ENCODE results near the gene PDP2.

DNA sequence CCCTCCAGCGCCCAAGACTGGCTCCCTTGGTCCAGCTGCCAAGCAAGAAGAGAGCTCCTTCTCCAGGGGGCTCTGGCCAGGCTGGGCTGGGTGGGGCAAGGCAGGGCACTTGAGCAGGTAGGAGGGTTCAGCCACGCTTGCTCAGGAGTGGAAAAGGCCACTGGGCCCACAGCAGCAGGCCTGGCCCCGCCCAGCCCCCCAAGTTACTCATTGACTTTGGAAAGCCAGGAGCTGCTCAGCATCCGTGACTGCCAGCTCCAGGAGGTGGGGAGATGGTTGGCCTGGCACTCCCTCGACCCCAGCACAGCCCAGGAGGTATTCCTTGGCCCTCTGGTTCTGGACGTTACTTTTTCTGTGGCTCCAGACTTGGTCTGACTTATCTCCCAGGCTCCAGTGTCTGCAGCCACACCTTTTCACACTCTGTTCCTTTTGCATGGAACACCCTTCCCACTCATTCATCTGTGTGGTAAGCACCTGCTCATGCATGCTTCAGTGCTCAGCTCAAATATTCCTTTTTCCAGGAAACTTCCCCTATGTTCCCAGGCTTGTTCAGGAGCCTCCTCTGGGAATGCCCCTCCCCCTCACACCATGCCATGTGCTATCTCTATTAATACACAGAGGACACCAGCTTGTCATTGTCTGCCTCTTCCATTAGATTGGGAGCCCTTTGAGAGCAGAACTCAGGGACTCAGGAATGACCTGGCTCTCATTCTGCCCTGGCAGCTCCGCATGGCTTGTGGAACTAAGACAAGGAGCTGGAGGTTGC is 38.7 kb downstream of the PDP2 start, which contains the start of gene CDH16:
- TF ChIP-seq, protein P1, sequence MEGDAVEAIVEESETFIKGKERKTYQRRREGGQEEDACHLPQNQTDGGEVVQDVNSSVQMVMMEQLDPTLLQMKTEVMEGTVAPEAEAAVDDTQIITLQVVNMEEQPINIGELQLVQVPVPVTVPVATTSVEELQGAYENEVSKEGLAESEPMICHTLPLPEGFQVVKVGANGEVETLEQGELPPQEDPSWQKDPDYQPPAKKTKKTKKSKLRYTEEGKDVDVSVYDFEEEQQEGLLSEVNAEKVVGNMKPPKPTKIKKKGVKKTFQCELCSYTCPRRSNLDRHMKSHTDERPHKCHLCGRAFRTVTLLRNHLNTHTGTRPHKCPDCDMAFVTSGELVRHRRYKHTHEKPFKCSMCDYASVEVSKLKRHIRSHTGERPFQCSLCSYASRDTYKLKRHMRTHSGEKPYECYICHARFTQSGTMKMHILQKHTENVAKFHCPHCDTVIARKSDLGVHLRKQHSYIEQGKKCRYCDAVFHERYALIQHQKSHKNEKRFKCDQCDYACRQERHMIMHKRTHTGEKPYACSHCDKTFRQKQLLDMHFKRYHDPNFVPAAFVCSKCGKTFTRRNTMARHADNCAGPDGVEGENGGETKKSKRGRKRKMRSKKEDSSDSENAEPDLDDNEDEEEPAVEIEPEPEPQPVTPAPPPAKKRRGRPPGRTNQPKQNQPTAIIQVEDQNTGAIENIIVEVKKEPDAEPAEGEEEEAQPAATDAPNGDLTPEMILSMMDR (IDR thresholded peaks at IDR 0.05) = no peak
- TF ChIP-seq POLR2A (IDR thresholded peaks at IDR 0.05) (no peak), POLR2AphosphoS5 (IDR thresholded peaks at IDR 0.05; ENCODE audit: insufficient read depth in 1 of 2, low read depth in 1 of 2) (no peak)
